Neutrophil (primary cell): Measurements from ENCODE around the gene PLS3.

Experiments used
- H3K27ac ChIP-seq: fragments of 200-600 bp; sonication (generic); 2 replicates; pipeline ENCODE4 v1.5.1; 2016; ENCODE audit warnings: mild to moderate bottlenecking, moderate library complexity
- H3K27me3 ChIP-seq: fragments of 200-600 bp; sonication (generic); 2 replicates; pipeline ENCODE4 v1.6.0; 2016; ENCODE audit warnings: mild to moderate bottlenecking
- H3K36me3 ChIP-seq: fragments of 200-600 bp; sonication (generic); 2 replicates; pipeline ENCODE4 v1.5.1; 2017
- H3K4me1 ChIP-seq, 2 experiments: fragments of 200-600 bp in 1 of 2; sonication (generic) in 1 of 2; 1 replicate in 1 of 2; 2 replicates in 1 of 2; pipeline versions ENCODE4 v1.5.1 to v1.6.1; 2013 to 2016; ENCODE audit warnings: low read depth in 1 of 2, low read length in 1 of 2, mild to moderate bottlenecking in 1 of 2, moderate library complexity in 1 of 2; ENCODE audit not compliant: control insufficient read depth in 1 of 2, insufficient read depth in 1 of 2
- H3K4me3 ChIP-seq, 2 experiments: fragments of 200-600 bp in 1 of 2; sonication (generic) in 1 of 2; 1 replicate in 1 of 2; 2 replicates in 1 of 2; pipeline ENCODE4 v1.5.1; 2013 to 2016; ENCODE audit warnings: low read depth in 1 of 2, low read length in 1 of 2, mild to moderate bottlenecking in 1 of 2, moderate library complexity in 1 of 2
- H3K9me3 ChIP-seq: fragments of 200-600 bp; sonication (generic); 2 replicates; pipeline ENCODE4 v1.5.1; 2016
- CTCF ChIP-seq: fragments of 200-600 bp; sonication (generic); IDR thresholded peaks from 2 replicates; pipeline ENCODE4 v1.5.1; 2016; ENCODE audit warnings: antibody characterized with exemption

Gene PLS3

GRCh38 chrX:115560211-115560977, 580 bp upstream of the PLS3 start:
- Histone ChIP-seq H3K9me3 (no peaks in the 10 kb centered on the region), H3K4me1 (no peaks in the 10 kb centered on the region), H3K27ac (no peak overlapping the region), H3K27me3 (peaks cover 60% of the 10 kb centered on the region), H3K4me3 (no peak overlapping the region), H3K36me3 (no peaks in the 10 kb centered on the region)
- no peak for TF ChIP-seq CTCF

GRCh38 chrX:115561605-115562479, 868 bp downstream of the PLS3 start:
- no peak overlapping the region for H3K27ac ChIP-seq
- H3K4me3 ChIP-seq = no peak overlapping the region
- no peaks in the 10 kb centered on the region for H3K4me1 ChIP-seq

GRCh38 chrX:115562480-115562847, 1.5 kb downstream of the PLS3 start:
- peaks cover 60% of the 10 kb centered on the region for H3K27me3 ChIP-seq
- H3K9me3 ChIP-seq = no peaks in the 10 kb centered on the region
- no peaks in the 10 kb centered on the region for H3K4me1 ChIP-seq
- no peak overlapping the region for H3K27ac ChIP-seq
- TF ChIP-seq CTCF = no peak
- no peak overlapping the region for H3K4me3 ChIP-seq
- H3K36me3 ChIP-seq = no peaks in the 10 kb centered on the region

More at GRCh38 chrX:115561605-115562479, 868 bp downstream of the PLS3 start:
- no peak for TF ChIP-seq CTCF
- Histone ChIP-seq H3K9me3 (no peaks in the 10 kb centered on the region), H3K36me3 (no peaks in the 10 kb centered on the region), H3K27me3 (peaks cover 60% of the 10 kb centered on the region)

- TF ChIP-seq CTCF = no peak
- Histone ChIP-seq H3K4me3 (no peak overlapping the region), H3K27me3 (peaks cover 59% of the 10 kb centered on the region), H3K4me1 (no peaks in the 10 kb centered on the region), H3K9me3 (no peaks in the 10 kb centered on the region), H3K27ac (no peak overlapping the region), H3K36me3 (no peaks in the 10 kb centered on the region)
Measured at GRCh38 chrX:115563633-115564162, 2.7 kb downstream of the PLS3 start.

- H3K4me3 ChIP-seq = no peak overlapping the region
- H3K9me3 ChIP-seq = no peaks in the 10 kb centered on the region
- no peak overlapping the region for H3K27ac ChIP-seq
- H3K4me1 ChIP-seq = no peaks in the 10 kb centered on the region
- peaks cover 53% of the 10 kb centered on the region for H3K27me3 ChIP-seq
- no peak for TF ChIP-seq CTCF
- no peaks in the 10 kb centered on the region for H3K36me3 ChIP-seq
Measured at GRCh38 chrX:115564243-115564642, 3.3 kb downstream of the PLS3 start.
